ENCODE results near the gene TBC1D3G.
"Not testable (repeated sequence)": the region's sequence is repeated elsewhere in the genome, so short reads cannot be mapped to it uniquely, and the experiment has no call there.

The TBC1D3G gene

DNA sequence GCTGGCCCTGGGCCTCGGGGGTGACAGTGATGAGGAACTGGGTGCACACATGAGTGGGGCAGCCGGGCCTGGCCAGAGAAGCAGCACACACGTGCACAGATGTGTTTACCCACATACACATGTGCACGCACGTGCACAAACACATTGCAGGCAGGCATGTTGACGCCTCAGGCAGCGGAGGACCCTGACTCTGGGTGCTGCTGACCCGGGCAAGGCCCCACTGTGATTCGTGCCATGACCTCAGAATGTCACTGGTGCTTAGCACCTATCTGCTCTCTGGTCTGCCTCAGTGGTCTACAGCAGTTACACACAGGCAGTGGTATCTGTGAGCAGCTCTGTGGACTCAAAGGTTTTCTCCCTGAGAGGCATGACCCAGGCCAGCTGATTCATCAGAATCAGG is at the start of gene TBC1D3G:
TSS of gene TBC1D3G (plus strand) at position 301 of the 400 bp plus-strand sequence. CDS start 1,528 bp downstream, outside the sequence.
- DNase-seq: not testable (repeated sequence)

DNA sequence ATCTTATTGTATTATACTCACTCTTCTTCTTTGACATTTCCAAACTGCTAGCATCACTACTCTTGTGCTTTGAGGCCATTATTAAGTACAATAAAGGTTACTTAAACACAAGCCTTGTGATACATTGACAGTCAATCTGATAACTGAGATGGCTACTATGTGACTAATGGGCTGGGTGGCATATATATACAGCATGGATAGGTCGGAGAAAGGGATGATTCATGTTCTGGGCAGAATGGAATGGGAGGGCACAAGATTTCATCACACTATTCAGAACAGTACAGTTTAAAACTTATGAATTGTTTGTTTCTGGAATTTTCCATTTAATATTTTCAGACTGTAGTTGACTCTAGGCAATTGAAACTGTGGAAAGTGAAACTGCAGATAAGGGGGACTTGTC is 40.4 kb upstream of the TBC1D3G start:
- DNase-seq: not testable (repeated sequence)

DNA sequence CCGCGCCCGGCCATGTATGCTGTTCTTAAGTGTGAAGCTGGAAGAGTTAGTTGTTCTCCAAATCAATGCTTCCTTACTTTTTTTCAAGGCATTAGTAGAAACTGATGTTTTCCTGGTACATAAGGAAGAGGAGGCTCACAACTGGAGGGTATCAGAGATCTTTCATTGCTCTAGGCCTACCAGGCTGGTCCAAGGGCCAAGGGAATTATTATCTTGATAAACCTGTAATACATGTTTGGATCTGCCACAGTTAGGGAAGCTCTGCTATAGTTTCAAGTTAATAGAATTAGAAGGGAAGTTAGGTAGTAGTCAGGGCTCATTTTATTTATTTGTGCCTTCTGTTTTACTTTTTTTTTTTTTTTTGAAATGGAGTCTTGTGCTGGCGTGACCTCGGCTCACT is 39.5 kb upstream of the TBC1D3G start:
- not testable (repeated sequence) for DNase-seq

DNA sequence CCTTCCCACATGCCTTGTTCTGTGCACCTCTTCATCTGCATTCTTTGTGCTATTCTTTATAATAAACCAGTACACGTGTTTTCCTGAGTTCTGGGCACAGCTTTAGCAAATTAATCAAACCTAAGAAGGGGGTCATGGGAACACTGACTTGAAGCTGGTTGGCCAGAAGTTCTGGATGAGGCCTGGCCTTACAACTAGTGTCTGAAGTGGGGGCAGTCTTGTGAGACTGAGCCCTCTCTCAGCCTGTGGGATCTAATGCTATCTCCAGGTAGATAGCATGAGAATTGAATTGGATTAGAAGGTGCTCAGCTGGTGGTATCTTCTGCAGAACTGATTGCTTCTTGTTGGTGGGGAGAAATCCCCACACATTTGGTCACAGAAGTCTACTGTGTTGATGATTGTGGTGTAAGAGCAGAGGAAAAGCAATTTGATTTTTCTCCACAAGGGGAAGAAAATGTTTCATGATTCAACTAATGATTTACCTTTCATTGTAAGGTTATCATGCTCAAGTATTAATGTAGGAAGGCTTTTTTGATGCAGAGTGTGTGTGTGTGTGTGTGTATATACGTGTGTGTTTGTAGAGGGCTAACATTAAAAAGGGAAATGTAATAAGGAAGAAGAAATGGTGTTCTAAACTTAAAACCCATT is 33.6 kb upstream of the TBC1D3G start:
- not testable (repeated sequence) for DNase-seq

DNA sequence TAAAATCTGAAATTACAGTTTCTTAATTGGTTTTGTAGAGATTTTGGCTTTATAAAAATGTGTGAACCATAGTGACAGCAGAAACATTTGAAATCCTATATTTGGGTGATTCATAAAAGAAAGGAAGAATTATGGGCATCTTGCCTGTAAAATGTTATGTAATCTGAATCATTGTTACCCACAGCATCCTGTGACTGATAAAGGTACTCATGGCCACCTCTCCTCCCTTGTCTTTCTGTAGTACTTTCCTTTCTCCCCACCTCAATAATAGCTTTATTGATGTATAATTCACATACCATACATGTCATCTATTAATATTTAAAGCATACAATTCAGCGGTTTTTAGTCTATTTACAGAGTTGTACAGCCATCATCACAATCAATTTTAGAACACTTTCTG is 28.5 kb upstream of the TBC1D3G start:
- not testable (repeated sequence) for DNase-seq

DNA sequence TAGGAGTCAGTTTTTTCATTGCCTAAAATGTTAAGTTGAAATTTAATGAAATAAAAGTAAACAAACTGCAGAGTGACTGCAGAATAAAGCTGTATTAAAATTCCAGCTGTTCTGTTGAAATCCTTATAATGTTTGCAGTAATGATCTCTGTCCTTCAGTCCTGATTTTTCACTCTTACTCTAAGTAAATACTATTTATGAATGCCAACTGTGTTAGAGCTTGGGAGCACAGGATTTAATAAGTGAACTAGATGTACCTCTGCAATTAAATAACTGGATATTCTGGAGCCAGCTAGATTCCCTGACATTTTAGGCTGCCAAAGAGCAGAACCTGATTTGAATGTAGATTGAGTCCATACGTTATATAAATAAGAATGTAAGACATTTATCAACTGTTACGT is 7.9 kb upstream of the TBC1D3G start:
- not testable (repeated sequence) for DNase-seq

DNA sequence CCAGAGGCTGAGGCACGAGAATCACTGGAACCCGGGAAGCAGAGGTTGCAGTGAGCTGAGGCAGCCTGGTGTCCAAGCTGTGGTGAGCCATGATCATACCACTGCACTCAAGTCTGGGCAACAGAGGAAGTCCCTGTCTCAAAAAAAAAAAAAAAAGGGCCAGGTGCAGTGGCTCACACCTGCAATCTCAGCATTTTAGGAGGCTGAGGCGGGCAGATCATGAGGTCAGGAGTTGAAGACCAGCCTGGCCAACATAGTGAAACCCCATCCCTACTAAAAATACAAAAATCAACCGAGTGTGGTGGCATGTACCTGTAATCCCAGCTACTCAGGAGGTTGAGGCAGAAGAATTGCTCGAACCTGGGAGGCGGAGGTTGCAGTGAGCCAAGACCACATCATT is 38.8 kb downstream of the TBC1D3G start:
- not testable (repeated sequence) for DNase-seq

DNA sequence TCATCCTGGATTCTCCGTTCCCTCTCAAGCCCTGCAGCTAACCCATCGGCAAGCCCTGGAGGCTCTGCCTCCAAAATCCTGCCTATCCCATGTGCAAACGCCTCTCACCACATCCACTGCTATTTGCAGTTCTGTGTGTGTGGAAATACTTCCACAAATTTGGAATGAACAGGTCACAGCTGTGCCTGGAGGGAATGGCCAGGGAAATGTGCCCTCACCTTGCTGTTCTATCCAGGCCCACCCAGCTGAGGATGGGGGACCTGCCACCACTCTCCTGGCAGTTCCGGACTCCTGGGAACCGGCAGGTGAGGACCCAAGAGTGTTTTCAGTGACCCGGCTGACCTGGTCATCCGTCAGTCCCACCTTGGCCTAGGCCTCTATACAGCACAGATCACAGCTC is 52.3 kb downstream of the TBC1D3G start:
- not testable (repeated sequence) for DNase-seq

All from cerebellar nuclear complex (tissue), 1 donor.